ENCODE measurements around the gene CHST4. TPM values are rescaled to one million over a fixed set of nuclear protein-coding genes. Genes with fewer than 3 reads are reported as not detected.

CHST4 gene
- not detected for total RNA-seq

- CTCF ChIA-PET = interaction anchor here (1.1 to 2.0 kb wide), 3 partner anchors 13 to 113 kb away, joined by 3 to 10 read pairs (median 3); no protein-coding TSS in a partner anchor
- H3K27ac Mint-ChIP-seq = no peak within 1 kb of the TSS
- intact Hi-C loops (cut with micrococcal nuclease) = no loop called here
- H3K4me3 Mint-ChIP-seq = no peak within 1 kb of the TSS
- peaks cover 20% of the 10 kb centered on the region for H3K27me3 Mint-ChIP-seq (ENCODE audit: low read depth)
- H3K9me3 Mint-ChIP-seq = no peaks in the 10 kb centered on the region
- H3K4me1 Mint-ChIP-seq (ENCODE audit: low read depth) = no peaks in the 10 kb centered on the region
- no peak for DNase-seq
- no peaks in the 10 kb centered on the region for H3K36me3 Mint-ChIP-seq (ENCODE audit: low read depth)
These were observed at the start of gene CHST4 for GRCh38 chr16:71526111-71526631. Gene CHST4, plus strand, starts transcription at chr16:71526426. Its CDS starts 10,252 bp downstream, at chr16:71536678.

GRCh38 chr16:71476457-71477124 lies 49.6 kb upstream of the CHST4 start:
- Mint-ChIP-seq H3K4me3 (no peak overlapping the region), H3K4me1 (ENCODE audit: low read depth) (no peaks in the 10 kb centered on the region), H3K27me3 (ENCODE audit: low read depth) (no peaks in the 10 kb centered on the region), H3K9me3 (no peaks in the 10 kb centered on the region), H3K36me3 (ENCODE audit: low read depth) (peaks cover 6% of the 10 kb centered on the region), H3K27ac (no peak overlapping the region)
- intact Hi-C loops (cut with micrococcal nuclease) = no loop called here
- CTCF ChIA-PET = interaction anchor here (0.9 kb wide), 1 partner anchor 13 kb away, joined by 3 read pairs; no protein-coding TSS in a partner anchor
- no peak for DNase-seq

- intact Hi-C loops (cut with micrococcal nuclease) = loop anchor here (1.0 kb wide), 1 partner anchor 58 kb away; no protein-coding TSS in a partner anchor
- Mint-ChIP-seq H3K27ac (no peak overlapping the region), H3K27me3 (ENCODE audit: low read depth) (no peaks in the 10 kb centered on the region), H3K4me1 (ENCODE audit: low read depth) (peaks cover 8% of the 10 kb centered on the region), H3K4me3 (no peak overlapping the region), H3K36me3 (ENCODE audit: low read depth) (peaks cover 6% of the 10 kb centered on the region), H3K9me3 (no peaks in the 10 kb centered on the region)
- DNase-seq = no peak
- CTCF ChIA-PET = interaction anchor here (0.6 to 0.7 kb wide), 2 partner anchors 288 to 708 kb away, joined by 4 read pairs; no protein-coding TSS in a partner anchor
These were observed 46.8 kb upstream of the CHST4 start for GRCh38 chr16:71479420-71479819.

GRCh38 chr16:71480956-71481355 lies 45.3 kb upstream of the CHST4 start:
- CTCF ChIA-PET = interaction anchor here (0.6 to 1.5 kb wide), 4 partner anchors 17 to 69 kb away, joined by 3 to 4 read pairs (median 4); no protein-coding TSS in a partner anchor
- DNase-seq = no peak
- H3K27ac Mint-ChIP-seq = no peak overlapping the region
- intact Hi-C loops (cut with micrococcal nuclease) = loop anchor here (5.0 to 10.0 kb wide), 5 partner anchors 131 to 679 kb away; partner anchors contain the start of genes DHODH, DHX38, IST1 and TXNL4B
- no peak overlapping the region for H3K4me3 Mint-ChIP-seq
- H3K9me3 Mint-ChIP-seq = no peaks in the 10 kb centered on the region
- no peaks in the 10 kb centered on the region for H3K27me3 Mint-ChIP-seq (ENCODE audit: low read depth)
- H3K36me3 Mint-ChIP-seq (ENCODE audit: low read depth) = peaks cover 3% of the 10 kb centered on the region
- H3K4me1 Mint-ChIP-seq (ENCODE audit: low read depth) = peaks cover 13% of the 10 kb centered on the region

GRCh38 chr16:71482569-71482968 lies 43.7 kb upstream of the CHST4 start:
- CTCF ChIA-PET = interaction anchor here (0.7 to 1.3 kb wide), 3 partner anchors 17 to 909 kb away, joined by 3 to 4 read pairs (median 4); no protein-coding TSS in a partner anchor
- Mint-ChIP-seq H3K4me3 (no peak overlapping the region), H3K27ac (no peak overlapping the region), H3K9me3 (no peaks in the 10 kb centered on the region), H3K36me3 (ENCODE audit: low read depth) (no peaks in the 10 kb centered on the region), H3K4me1 (ENCODE audit: low read depth) (peaks cover 13% of the 10 kb centered on the region), H3K27me3 (ENCODE audit: low read depth) (no peaks in the 10 kb centered on the region)
- no peak for DNase-seq
- intact Hi-C loops (cut with micrococcal nuclease) = loop anchor here (5.0 to 10.0 kb wide), 5 partner anchors 130 to 680 kb away; partner anchors contain the start of genes DHODH, DHX38, IST1 and TXNL4B

DNA sequence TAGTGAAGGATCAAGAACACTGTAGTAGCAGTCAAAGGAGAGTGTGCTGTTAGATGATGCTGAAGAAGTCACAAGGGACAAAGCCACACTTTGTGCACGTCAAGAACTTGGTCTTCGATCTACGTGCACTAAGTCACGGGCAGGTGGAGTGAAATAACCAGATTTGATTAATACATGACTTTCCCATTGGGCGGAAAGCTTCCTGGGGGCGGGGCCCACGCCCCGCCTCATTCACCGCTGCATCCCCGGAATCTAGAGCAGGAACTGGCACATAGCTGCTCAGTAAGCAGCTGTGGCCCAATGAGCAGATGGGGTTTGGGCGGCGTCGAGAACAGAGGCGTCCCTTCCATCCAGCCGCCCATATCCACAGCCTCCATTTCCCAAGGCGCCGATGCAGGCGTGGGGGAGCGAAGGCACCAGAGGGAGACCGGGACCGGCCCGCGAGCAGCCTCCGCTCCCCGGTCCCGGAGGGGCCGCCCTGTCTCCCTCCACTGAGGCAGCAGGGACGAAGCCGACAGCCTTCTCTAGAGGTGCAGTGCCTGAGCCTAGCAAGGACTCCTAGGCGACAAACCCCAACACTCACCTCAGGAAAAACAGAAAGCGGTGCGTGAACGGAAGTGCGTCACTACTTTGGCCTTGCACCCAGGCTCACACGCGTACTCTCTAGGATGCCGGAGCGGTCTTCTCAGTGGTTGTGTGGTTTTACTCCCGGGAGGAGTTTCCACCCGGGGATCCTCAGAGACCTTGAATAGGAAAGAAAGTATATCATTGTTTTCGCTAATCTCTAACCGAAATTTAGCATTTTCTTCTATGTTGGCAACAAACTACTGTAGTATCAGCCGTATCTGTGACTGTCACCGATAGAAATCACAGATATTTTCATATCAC lies 42.0 kb upstream of the CHST4 start:
- H3K27me3 Mint-ChIP-seq (ENCODE audit: low read depth) = no peaks in the 10 kb centered on the region
- CTCF ChIA-PET = interaction anchor here (0.5 to 1.9 kb wide), 5 partner anchors 22 to 180 kb away, joined by 3 to 6 read pairs (median 5); partner anchors contain the start of gene ZNF23
- H3K27ac Mint-ChIP-seq = peak overlapping the region; percentile 79
- no peaks in the 10 kb centered on the region for H3K36me3 Mint-ChIP-seq (ENCODE audit: low read depth)
- DNase-seq = peak; percentile 90
- no peaks in the 10 kb centered on the region for H3K9me3 Mint-ChIP-seq
- intact Hi-C loops (cut with micrococcal nuclease) = loop anchor here (1.0 to 10.0 kb wide), 9 partner anchors 22 to 682 kb away; partner anchors contain the start of genes AP1G1, CMTR2, DHODH and DHX38
- H3K4me3 Mint-ChIP-seq = peak overlapping the region; percentile 74
- H3K4me1 Mint-ChIP-seq (ENCODE audit: low read depth) = peaks cover 13% of the 10 kb centered on the region

DNA sequence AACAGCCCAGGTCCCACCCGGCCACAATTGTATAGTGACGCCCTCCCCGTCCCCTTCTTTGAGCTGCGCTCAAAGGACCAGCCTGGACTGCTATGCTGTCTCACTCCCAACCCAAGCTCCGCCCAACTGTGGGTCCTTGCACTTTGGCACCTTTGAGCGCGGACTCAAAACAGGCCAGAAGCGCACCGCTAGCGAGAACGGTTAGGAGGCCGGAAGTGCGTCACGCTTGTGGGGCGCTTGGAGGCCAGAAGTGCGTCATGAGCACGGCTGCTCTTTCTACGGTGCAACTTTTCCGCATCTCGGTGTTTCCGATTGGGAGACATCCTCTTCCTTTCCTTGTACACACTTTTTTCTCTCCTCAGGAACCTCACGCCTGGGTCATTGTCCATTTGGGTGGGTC lies 37.1 kb upstream of the CHST4 start, which contains the start of gene ZNF19:
TSS of gene ZNF19 (minus strand) at position 203 of the 400 bp plus-strand sequence. CDS start 7,210 bp downstream, outside the sequence.
- Mint-ChIP-seq H3K4me3 (no peak within 1 kb of the TSS), H3K27me3 (ENCODE audit: low read depth) (no peaks in the 10 kb centered on the region), H3K27ac (no peak within 1 kb of the TSS), H3K9me3 (no peaks in the 10 kb centered on the region), H3K4me1 (ENCODE audit: low read depth) (peaks cover 5% of the 10 kb centered on the region), H3K36me3 (ENCODE audit: low read depth) (no peaks in the 10 kb centered on the region)
- DNase-seq = no peak
- CTCF ChIA-PET = interaction anchor here (1.2 kb wide), 1 partner anchor 13 kb away, joined by 7 read pairs; no protein-coding TSS in a partner anchor
- intact Hi-C loops (cut with micrococcal nuclease) = loop anchor here (10.0 kb wide), 1 partner anchor 406 kb away; the partner anchor contains the start of gene IST1

GRCh38 chr16:71490361-71490760 lies 35.9 kb upstream of the CHST4 start:
- no peaks in the 10 kb centered on the region for H3K9me3 Mint-ChIP-seq
- intact Hi-C loops (cut with micrococcal nuclease) = no loop called here
- CTCF ChIA-PET = interaction anchor here (1.1 to 1.2 kb wide), 2 partner anchors 12 to 28 kb away, joined by 3 to 7 read pairs; no protein-coding TSS in a partner anchor

GRCh38 chr16:71491054-71491453 lies 35.2 kb upstream of the CHST4 start:
- CTCF ChIA-PET = interaction anchor here (1.3 to 1.5 kb wide), 3 partner anchors 10 to 120 kb away, joined by 4 to 6 read pairs (median 4); partner anchors contain the start of gene ZNF23
- H3K4me1 Mint-ChIP-seq (ENCODE audit: low read depth) = no peaks in the 10 kb centered on the region
- no peaks in the 10 kb centered on the region for H3K36me3 Mint-ChIP-seq (ENCODE audit: low read depth)
- H3K27me3 Mint-ChIP-seq (ENCODE audit: low read depth) = no peaks in the 10 kb centered on the region
- H3K27ac Mint-ChIP-seq = no peak overlapping the region
- no peak for DNase-seq
- no peaks in the 10 kb centered on the region for H3K9me3 Mint-ChIP-seq
- H3K4me3 Mint-ChIP-seq = no peak overlapping the region
- intact Hi-C loops (cut with micrococcal nuclease) = no loop called here

More at GRCh38 chr16:71490361-71490760, 35.9 kb upstream of the CHST4 start:
- no peaks in the 10 kb centered on the region for H3K27me3 Mint-ChIP-seq (ENCODE audit: low read depth)
- H3K4me1 Mint-ChIP-seq (ENCODE audit: low read depth) = no peaks in the 10 kb centered on the region
- H3K27ac Mint-ChIP-seq = no peak overlapping the region
- no peak overlapping the region for H3K4me3 Mint-ChIP-seq
- DNase-seq = no peak
- H3K36me3 Mint-ChIP-seq (ENCODE audit: low read depth) = no peaks in the 10 kb centered on the region

GRCh38 chr16:71492786-71493185 lies 33.4 kb upstream of the CHST4 start:
- CTCF ChIA-PET = no interaction called here
- Mint-ChIP-seq H3K36me3 (ENCODE audit: low read depth) (no peaks in the 10 kb centered on the region), H3K27me3 (ENCODE audit: low read depth) (no peaks in the 10 kb centered on the region)

DNA sequence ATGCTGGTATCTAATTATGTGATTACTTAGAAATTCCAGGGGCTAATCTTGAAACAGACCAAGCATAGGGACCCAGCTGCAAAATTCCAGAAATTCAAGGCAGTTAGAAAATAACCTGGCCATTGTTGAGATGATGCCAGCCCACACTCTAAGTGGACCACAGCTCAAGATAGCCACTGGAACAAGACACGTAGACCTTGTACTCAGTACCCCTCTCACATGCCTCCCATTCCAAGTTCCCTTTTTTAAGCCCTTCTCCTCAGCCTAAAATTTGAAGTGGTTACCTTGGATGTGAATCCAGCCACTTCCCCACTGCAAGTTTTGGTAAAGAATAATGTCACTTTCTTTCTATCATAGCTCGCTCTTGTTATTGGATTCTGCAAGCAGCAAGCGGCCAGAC lies 33.0 kb upstream of the CHST4 start:
- CTCF ChIA-PET = no interaction called here
- no peak for DNase-seq
- H3K4me1 Mint-ChIP-seq (ENCODE audit: low read depth) = no peaks in the 10 kb centered on the region
- no peaks in the 10 kb centered on the region for H3K9me3 Mint-ChIP-seq
- H3K4me3 Mint-ChIP-seq = no peak overlapping the region
- intact Hi-C loops (cut with micrococcal nuclease) = no loop called here
- H3K27ac Mint-ChIP-seq = no peak overlapping the region
- no peaks in the 10 kb centered on the region for H3K36me3 Mint-ChIP-seq (ENCODE audit: low read depth)
- no peaks in the 10 kb centered on the region for H3K27me3 Mint-ChIP-seq (ENCODE audit: low read depth)

More at GRCh38 chr16:71492786-71493185, 33.4 kb upstream of the CHST4 start:
- Mint-ChIP-seq H3K4me1 (ENCODE audit: low read depth) (no peaks in the 10 kb centered on the region), H3K27ac (no peak overlapping the region), H3K4me3 (no peak overlapping the region), H3K9me3 (no peaks in the 10 kb centered on the region)
- intact Hi-C loops (cut with micrococcal nuclease) = no loop called here
- no peak for DNase-seq
